DND-41 (cell line): ENCODE measurements around the gene CRYBB2.
"Not testable (repeated sequence)": the region's sequence is repeated elsewhere in the genome, so short reads cannot be mapped to it uniquely, and the experiment has no call there.

Source experiments
- EZH2 ChIP-seq: IDR thresholded peaks from 3 replicates; pipeline ENCODE4 v1.6.1; 2012; ENCODE audit warnings: borderline replicate concordance, low read depth, mild to moderate bottlenecking, moderate library complexity, low read length, inconsistent platforms; ENCODE audit not compliant: severe bottlenecking
- TF ChIP-seq, protein P1 (sequence below): IDR thresholded peaks from 2 replicates; pipeline ENCODE4 v1.5.1; 2012; ENCODE audit warnings: borderline replicate concordance, low read length, moderate library complexity, mild to moderate bottlenecking; ENCODE audit not compliant: poor library complexity, severe bottlenecking; ENCODE audit errors: extremely low read depth

DNA sequence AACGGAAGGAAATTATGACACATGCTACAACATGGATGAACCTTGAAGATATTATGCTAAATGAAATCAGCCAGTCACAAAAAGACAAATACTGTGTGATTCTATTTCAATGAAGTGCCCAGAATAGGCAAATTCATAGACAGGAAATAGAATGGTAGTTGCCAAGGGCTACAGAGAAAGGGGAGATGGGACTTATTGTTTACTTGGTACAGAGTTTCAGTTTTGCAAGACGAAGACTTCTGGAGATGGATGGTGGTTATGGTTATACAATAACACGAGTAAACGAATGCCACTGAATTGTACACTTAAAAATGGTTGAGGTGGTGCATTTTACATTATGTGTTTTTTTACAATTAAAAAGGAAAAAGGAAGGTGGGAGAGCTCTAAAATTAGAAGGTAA, 48.1 kb downstream of the CRYBB2 start:
- TF ChIP-seq, protein P1, sequence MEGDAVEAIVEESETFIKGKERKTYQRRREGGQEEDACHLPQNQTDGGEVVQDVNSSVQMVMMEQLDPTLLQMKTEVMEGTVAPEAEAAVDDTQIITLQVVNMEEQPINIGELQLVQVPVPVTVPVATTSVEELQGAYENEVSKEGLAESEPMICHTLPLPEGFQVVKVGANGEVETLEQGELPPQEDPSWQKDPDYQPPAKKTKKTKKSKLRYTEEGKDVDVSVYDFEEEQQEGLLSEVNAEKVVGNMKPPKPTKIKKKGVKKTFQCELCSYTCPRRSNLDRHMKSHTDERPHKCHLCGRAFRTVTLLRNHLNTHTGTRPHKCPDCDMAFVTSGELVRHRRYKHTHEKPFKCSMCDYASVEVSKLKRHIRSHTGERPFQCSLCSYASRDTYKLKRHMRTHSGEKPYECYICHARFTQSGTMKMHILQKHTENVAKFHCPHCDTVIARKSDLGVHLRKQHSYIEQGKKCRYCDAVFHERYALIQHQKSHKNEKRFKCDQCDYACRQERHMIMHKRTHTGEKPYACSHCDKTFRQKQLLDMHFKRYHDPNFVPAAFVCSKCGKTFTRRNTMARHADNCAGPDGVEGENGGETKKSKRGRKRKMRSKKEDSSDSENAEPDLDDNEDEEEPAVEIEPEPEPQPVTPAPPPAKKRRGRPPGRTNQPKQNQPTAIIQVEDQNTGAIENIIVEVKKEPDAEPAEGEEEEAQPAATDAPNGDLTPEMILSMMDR: not testable (repeated sequence)
- not testable (repeated sequence) for TF ChIP-seq EZH2
